GM12892 (cell line): ENCODE results near the gene RMP24.

Experiments used
- POLR2A ChIP-seq: IDR thresholded peaks from 2 replicates; pipeline ENCODE4 v1.6.1; 2011; ENCODE audit warnings: low read depth, low read length, control low read depth
- POLR2AphosphoS5 ChIP-seq: IDR thresholded peaks from 2 replicates; pipeline ENCODE4 v1.6.1; 2011; ENCODE audit warnings: low read depth, low read length, control low read depth

DNA sequence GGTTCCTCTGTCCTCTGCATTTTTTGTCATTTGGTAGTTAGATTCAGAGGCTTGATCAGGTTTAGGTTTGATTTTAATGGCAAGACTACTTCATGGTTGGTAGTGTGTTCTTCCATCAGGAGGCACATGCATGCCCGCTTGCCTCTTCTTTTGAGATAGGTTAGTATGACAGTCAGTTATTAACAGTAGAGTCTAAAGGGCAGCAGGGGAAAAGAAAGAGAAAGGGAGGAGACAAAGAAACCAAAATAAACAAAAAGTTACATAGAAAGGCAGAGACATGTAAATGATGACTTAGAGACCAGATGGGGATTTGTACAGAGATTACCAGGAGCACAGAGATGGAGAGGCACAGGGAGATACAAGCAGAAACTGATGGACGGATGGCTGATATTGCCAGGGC lies 10.2 kb upstream of the RMP24 start:
- TF ChIP-seq POLR2A (no peak), POLR2AphosphoS5 (no peak)
